GM12891 (cell line): Measurements from ENCODE around the gene MED14.

ENCODE experiments used
- POLR2A ChIP-seq: IDR thresholded peaks from 2 replicates; pipeline ENCODE4 v1.6.1; 2011; ENCODE audit warnings: low read depth, low read length, control low read depth
- TAF1 ChIP-seq: IDR thresholded peaks from 2 replicates; pipeline ENCODE4 v1.6.1; 2011; ENCODE audit warnings: low read depth, low read length, control low read depth

DNA sequence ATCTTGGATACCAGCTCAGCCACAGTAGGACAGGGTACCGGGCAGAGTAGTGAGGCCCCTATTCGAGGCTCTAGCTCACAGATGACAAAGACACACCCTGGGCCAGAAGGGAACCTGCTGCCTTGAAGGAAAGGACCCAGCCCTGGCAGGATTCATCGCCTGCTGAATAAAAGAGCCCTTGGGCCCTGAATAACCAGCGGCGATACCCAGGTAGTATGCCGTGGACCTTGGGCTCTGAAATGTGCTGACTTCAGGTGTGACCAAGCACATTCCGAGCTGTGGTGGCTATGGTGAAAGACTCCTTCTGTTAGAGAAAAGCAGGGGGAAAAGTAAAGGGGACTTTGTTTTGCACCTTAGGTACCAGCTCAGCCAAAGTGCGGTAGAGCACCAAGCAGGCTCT is 14.6 kb downstream of the MED14 start:
- TF ChIP-seq TAF1, result no peak
- TF ChIP-seq POLR2A, result no peak
